Right atrium auricular region (tissue), 2 donors: ENCODE data around the gene DCC. TPM values are rescaled to one million over a fixed set of nuclear protein-coding genes. Genes with fewer than 3 reads are reported as not detected.

Experiments
- DNase-seq: peaks from one replicate; pipeline ENCODE4 v3.0.0-alpha.2; 2019; ENCODE audit warnings: low spot score
- H3K27ac ChIP-seq, 2 donors: fragments of 200-600 bp; sonication (generic); 1 replicate in 1 of 2; 2 replicates in 1 of 2; pipeline ENCODE4 v1.5.1; 2016 to 2019
- H3K27me3 ChIP-seq, 2 donors: fragments of 200-600 bp; sonication (generic); one replicate each; pipeline versions ENCODE4 v1.5.1 to v1.6.0; 2017 to 2019
- H3K36me3 ChIP-seq: fragments of 200-600 bp; sonication (generic); one replicate; pipeline ENCODE4 v1.5.1; 2016
- H3K4me1 ChIP-seq, 2 donors: fragments of 200-600 bp; sonication (generic); one replicate each; pipeline versions ENCODE4 v1.5.1 to v1.6.0; 2017 to 2019
- H3K4me3 ChIP-seq, 2 donors: fragments of 200-600 bp; sonication (generic); 1 replicate in 1 of 2; 2 replicates in 1 of 2; pipeline ENCODE4 v1.5.1; 2017 to 2019; ENCODE audit warnings: mild to moderate bottlenecking in 1 of 2, moderate library complexity in 1 of 2
- H3K9me3 ChIP-seq, 2 donors: fragments of 200-600 bp; sonication (generic); one replicate each; pipeline ENCODE4 v1.5.1; 2019
- total RNA-seq, 2 donors: library from RNA; depleted of rRNA; stranded (reverse); fragments of >200 nt; gene quantifications; one replicate each; pipeline ENCODE4 v1.1.0, GENCODE V29; 2016
- TF ChIP-seq, protein P1 (sequence below), 2 donors: fragments of 200-600 bp; sonication (generic); IDR thresholded peaks; one replicate each; pipeline ENCODE4 v1.5.1; 2019; ENCODE audit warnings: antibody characterized with exemption in 2 of 2

DCC gene
- total RNA-seq, 2 donors from 2014 or later = not detected

GRCh38 chr18:52875725-52876124 is 535.7 kb downstream of the DCC start:
- no peaks in the 10 kb centered on the region for H3K4me1 ChIP-seq
- no peaks in the 10 kb centered on the region for H3K36me3 ChIP-seq
- H3K9me3 ChIP-seq = no peaks in the 10 kb centered on the region
- no peak for DNase-seq
- H3K27me3 ChIP-seq = no peaks in the 10 kb centered on the region
- no peak overlapping the region for H3K4me3 ChIP-seq
- H3K27ac ChIP-seq = no peak overlapping the region
- TF ChIP-seq, protein P1, sequence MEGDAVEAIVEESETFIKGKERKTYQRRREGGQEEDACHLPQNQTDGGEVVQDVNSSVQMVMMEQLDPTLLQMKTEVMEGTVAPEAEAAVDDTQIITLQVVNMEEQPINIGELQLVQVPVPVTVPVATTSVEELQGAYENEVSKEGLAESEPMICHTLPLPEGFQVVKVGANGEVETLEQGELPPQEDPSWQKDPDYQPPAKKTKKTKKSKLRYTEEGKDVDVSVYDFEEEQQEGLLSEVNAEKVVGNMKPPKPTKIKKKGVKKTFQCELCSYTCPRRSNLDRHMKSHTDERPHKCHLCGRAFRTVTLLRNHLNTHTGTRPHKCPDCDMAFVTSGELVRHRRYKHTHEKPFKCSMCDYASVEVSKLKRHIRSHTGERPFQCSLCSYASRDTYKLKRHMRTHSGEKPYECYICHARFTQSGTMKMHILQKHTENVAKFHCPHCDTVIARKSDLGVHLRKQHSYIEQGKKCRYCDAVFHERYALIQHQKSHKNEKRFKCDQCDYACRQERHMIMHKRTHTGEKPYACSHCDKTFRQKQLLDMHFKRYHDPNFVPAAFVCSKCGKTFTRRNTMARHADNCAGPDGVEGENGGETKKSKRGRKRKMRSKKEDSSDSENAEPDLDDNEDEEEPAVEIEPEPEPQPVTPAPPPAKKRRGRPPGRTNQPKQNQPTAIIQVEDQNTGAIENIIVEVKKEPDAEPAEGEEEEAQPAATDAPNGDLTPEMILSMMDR (IDR thresholded peaks at IDR 0.05) = no peak

DNA sequence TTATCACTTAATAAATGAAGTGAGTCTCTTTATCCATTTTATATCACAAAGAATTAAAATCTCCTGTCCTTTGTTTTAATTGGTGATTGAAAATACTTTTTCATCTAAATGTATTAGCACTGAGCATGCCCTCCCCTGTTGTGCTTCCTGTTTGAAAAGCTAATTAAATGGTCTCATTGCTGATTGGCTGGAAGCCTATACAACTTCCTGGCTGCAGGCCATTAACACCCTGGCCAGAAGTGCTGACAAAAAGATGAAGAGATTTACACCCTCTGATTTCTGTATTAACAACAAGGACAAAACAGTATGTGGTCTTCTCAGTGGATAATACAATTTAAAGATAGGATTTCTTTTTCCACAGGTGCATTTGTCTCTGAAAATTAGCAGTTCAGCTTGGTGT is 548.0 kb downstream of the DCC start:
- H3K27me3 ChIP-seq = no peaks in the 10 kb centered on the region
- no peak overlapping the region for H3K4me3 ChIP-seq
- H3K27ac ChIP-seq = no peak overlapping the region
- H3K36me3 ChIP-seq = no peaks in the 10 kb centered on the region
- TF ChIP-seq, protein P1 (IDR thresholded peaks at IDR 0.05) = no peak
- no peak for DNase-seq
- H3K9me3 ChIP-seq = peaks cover 0 to 5% of the 10 kb centered on the region in 2 donors
- no peaks in the 10 kb centered on the region for H3K4me1 ChIP-seq

- H3K36me3 ChIP-seq = no peaks in the 10 kb centered on the region
- H3K27me3 ChIP-seq = no peaks in the 10 kb centered on the region
- no peak for DNase-seq
- no peak overlapping the region for H3K27ac ChIP-seq
- no peaks in the 10 kb centered on the region for H3K9me3 ChIP-seq
- H3K4me1 ChIP-seq = no peaks in the 10 kb centered on the region
- TF ChIP-seq, protein P1 (IDR thresholded peaks at IDR 0.05) = no peak
- no peak overlapping the region for H3K4me3 ChIP-seq
These were observed 554.8 kb downstream of the DCC start for GRCh38 chr18:52894801-52895200.

GRCh38 chr18:52897611-52898484 is 557.9 kb downstream of the DCC start:
- DNase-seq = no peak
- H3K27ac ChIP-seq = no peak overlapping the region
- H3K9me3 ChIP-seq = no peaks in the 10 kb centered on the region
- no peaks in the 10 kb centered on the region for H3K27me3 ChIP-seq
- no peak overlapping the region for H3K4me3 ChIP-seq
- TF ChIP-seq, protein P1 (IDR thresholded peaks at IDR 0.05) = no peak
- no peaks in the 10 kb centered on the region for H3K4me1 ChIP-seq
- no peaks in the 10 kb centered on the region for H3K36me3 ChIP-seq

DNA sequence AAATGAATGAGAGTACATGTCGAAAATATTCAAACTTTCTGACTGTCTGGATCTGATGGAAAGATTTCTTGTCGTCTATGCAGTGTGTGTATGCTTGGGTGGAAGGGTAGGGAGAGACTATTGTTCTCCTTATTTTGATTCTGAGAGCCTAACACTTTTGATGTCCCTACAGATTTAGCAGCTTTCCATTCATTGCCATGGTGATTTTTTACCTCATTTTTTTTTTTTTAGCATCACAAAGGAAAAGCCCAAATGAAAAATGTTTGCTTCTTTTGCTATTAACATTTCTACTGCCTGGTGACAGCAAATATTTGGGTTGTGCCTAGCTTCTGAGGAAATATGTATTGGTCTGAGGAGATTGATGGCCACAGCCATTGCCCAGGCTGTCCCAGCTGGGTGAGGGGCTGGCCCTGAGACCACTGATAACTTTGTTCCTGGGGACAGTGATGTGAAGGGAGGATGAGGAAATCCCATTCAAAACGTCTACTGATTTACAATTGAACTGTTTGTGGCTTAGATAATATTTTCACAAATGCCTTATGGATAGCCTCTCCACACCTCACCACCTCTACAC is 558.6 kb downstream of the DCC start:
- Histone ChIP-seq H3K4me1 (no peaks in the 10 kb centered on the region), H3K9me3 (no peaks in the 10 kb centered on the region), H3K27ac (no peak overlapping the region), H3K27me3 (no peaks in the 10 kb centered on the region), H3K36me3 (no peaks in the 10 kb centered on the region), H3K4me3 (no peak overlapping the region)
- TF ChIP-seq, protein P1 (IDR thresholded peaks at IDR 0.05) = no peak
- DNase-seq = no peak
